Measurements from ENCODE around the gene PACSIN2.

GRCh38 chr22:42885446-42885845 is 129.5 kb downstream of the PACSIN2 start:
- TF ChIP-seq CTCF (IDR thresholded peaks at IDR 0.05; ENCODE audit: insufficient read depth, low read length, poor library complexity, severe bottlenecking) (no peak), EZH2phosphoT487 (conservative IDR thresholded peaks at IDR 0.05; ENCODE audit: low read length) (no peak)
